Endodermal cell (in vitro differentiated cells): ENCODE data around the gene LCN15. TPM values are rescaled to one million over a fixed set of nuclear protein-coding genes. Genes with fewer than 3 reads are reported as not detected.
A peak's percentile ranks its signal among the peaks of the same experiment; 100 is the strongest.

Source experiments
- DNase-seq: peaks from one replicate; pipeline ENCODE4 v3.0.0-alpha.2; 2017
- H3K27ac ChIP-seq: 2 replicates; pipeline ENCODE4 v1.5.1; 2013; ENCODE audit warnings: mild to moderate bottlenecking, low read depth, low read length, moderate library complexity
- H3K27me3 ChIP-seq: 2 replicates; pipeline ENCODE4 v1.6.1; 2013; ENCODE audit warnings: mild to moderate bottlenecking, low read length, moderate library complexity; ENCODE audit not compliant: insufficient read depth, control insufficient read depth, poor library complexity, severe bottlenecking
- H3K36me3 ChIP-seq: 2 replicates; pipeline ENCODE4 v1.7.0; 2013; ENCODE audit warnings: mild to moderate bottlenecking, low read length, moderate library complexity; ENCODE audit not compliant: control insufficient read depth, insufficient read depth
- H3K4me1 ChIP-seq: one replicate; pipeline ENCODE4 v1.7.0; 2013; ENCODE audit warnings: low read length; ENCODE audit not compliant: control insufficient read depth, insufficient read depth
- H3K4me3 ChIP-seq: 2 replicates; pipeline ENCODE4 v1.5.1; 2013; ENCODE audit warnings: mild to moderate bottlenecking, low read length, moderate library complexity
- H3K9ac ChIP-seq: 2 replicates; pipeline ENCODE4 v1.6.1; 2013; ENCODE audit warnings: mild to moderate bottlenecking, low read length, moderate library complexity; ENCODE audit not compliant: poor library complexity, severe bottlenecking; ENCODE audit errors: extremely low read depth
- H3K9me3 ChIP-seq: 2 replicates; pipeline ENCODE4 v1.6.1; 2013; ENCODE audit warnings: mild to moderate bottlenecking, low read length, moderate library complexity; ENCODE audit not compliant: control insufficient read depth
- H3K27ac Mint-ChIP-seq: 2 replicates; pipeline ENCODE4 v1.8.0; 2020; ENCODE audit warnings: mixed read lengths
- H3K27me3 Mint-ChIP-seq: 2 replicates; pipeline ENCODE4 v1.8.0; 2021; ENCODE audit warnings: mild to moderate bottlenecking, mixed read lengths; ENCODE audit not compliant: insufficient read depth
- H3K36me3 Mint-ChIP-seq: 2 replicates; pipeline ENCODE4 v1.8.0; 2020; ENCODE audit warnings: low read depth, mixed read lengths
- H3K4me1 Mint-ChIP-seq: 2 replicates; pipeline ENCODE4 v1.8.0; 2020; ENCODE audit warnings: mixed read lengths
- H3K4me3 Mint-ChIP-seq: 2 replicates; pipeline ENCODE4 v1.8.0; 2020; ENCODE audit warnings: mild to moderate bottlenecking, moderate library complexity, mixed read lengths
- H3K9me3 Mint-ChIP-seq: 2 replicates; pipeline ENCODE4 v1.8.0; 2020; ENCODE audit warnings: mild to moderate bottlenecking, mixed read lengths
- whole genome bisulfite sequencing, 2 experiments: methylation state at CpG; one replicate each; pipeline versions ENCODE4 v1.1.5 to v1.1.7; 2013; ENCODE audit warnings: missing lambda C conversion rate in 2 of 2, mixed read lengths in 1 of 2; ENCODE audit not compliant: insufficient coverage in 1 of 2, insufficient read length in 1 of 2; 5-methylcytosine and 5-hydroxymethylcytosine counted together
- total RNA-seq, 2 donors: library from RNA; stranded (reverse); fragmentation: NEBNext Ultra II Directional in 1 of 2; extraction: Animal tissue kit (Norgen Biotek cat#: 25700) in 1 of 2; gene quantifications; 2 replicates in 1 of 2; 3 replicates in 1 of 2; pipeline ENCODE4 v1.2.1, GENCODE V29; 2021
- TF ChIP-seq, protein P1 (sequence below): fragments of 200-600 bp; sonication (generic); conservative IDR thresholded peaks from 2 replicates; pipeline ENCODE4 v1.5.0; 2021; ENCODE audit warnings: antibody characterized with exemption, mild to moderate bottlenecking

The LCN15 gene
- total RNA-seq, 2 donors from 2014 or later = 0.51 to 1.2 TPM

GRCh38 chr9:136721339-136722092, 42.8 kb downstream of the LCN15 start:
- H3K4me1 ChIP-seq = peaks cover 6% of the 10 kb centered on the region
- no peak overlapping the region for H3K4me3 Mint-ChIP-seq
- TF ChIP-seq, protein P1, sequence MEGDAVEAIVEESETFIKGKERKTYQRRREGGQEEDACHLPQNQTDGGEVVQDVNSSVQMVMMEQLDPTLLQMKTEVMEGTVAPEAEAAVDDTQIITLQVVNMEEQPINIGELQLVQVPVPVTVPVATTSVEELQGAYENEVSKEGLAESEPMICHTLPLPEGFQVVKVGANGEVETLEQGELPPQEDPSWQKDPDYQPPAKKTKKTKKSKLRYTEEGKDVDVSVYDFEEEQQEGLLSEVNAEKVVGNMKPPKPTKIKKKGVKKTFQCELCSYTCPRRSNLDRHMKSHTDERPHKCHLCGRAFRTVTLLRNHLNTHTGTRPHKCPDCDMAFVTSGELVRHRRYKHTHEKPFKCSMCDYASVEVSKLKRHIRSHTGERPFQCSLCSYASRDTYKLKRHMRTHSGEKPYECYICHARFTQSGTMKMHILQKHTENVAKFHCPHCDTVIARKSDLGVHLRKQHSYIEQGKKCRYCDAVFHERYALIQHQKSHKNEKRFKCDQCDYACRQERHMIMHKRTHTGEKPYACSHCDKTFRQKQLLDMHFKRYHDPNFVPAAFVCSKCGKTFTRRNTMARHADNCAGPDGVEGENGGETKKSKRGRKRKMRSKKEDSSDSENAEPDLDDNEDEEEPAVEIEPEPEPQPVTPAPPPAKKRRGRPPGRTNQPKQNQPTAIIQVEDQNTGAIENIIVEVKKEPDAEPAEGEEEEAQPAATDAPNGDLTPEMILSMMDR = no peak
- H3K9ac ChIP-seq = no peak overlapping the region
- peaks cover 33% of the 10 kb centered on the region for H3K36me3 ChIP-seq
- DNase-seq = peak; percentile 63
- H3K9me3 Mint-ChIP-seq = no peaks in the 10 kb centered on the region
- WGBS, 2 experiments = 93 to 96% methylated on average over 24 to 30 of the region's 30 CpGs
- H3K27me3 Mint-ChIP-seq = no peaks in the 10 kb centered on the region
- H3K27ac ChIP-seq = no peak overlapping the region
- H3K9me3 ChIP-seq = no peaks in the 10 kb centered on the region
- no peak overlapping the region for H3K27ac Mint-ChIP-seq
- no peak overlapping the region for H3K4me3 ChIP-seq
- peaks cover 35% of the 10 kb centered on the region for H3K36me3 Mint-ChIP-seq
- H3K27me3 ChIP-seq = no peaks in the 10 kb centered on the region
- H3K4me1 Mint-ChIP-seq = peaks cover 11% of the 10 kb centered on the region

DNA sequence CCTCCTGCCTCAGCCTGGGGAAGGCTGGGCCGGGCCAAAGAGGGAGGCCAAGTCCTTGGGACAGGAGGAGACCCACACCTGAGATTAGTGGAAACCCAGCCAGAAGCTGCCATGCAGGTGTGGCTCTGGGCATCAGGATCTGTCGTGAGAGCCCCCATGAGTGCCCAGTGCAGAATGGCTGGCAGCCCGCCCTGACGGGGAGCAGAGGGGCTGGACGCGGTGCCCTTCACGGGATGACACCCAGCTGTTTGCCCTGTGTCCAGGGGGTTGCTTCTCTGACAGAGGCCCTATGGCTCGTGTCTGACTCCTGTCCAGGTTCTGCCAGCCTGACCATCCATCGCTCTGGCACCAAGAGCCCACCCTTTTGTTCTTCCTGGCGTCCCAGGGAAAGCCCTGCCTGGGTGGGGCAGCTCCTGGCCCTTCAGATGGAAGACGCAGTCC, 43.4 kb downstream of the LCN15 start:
- peaks cover 5% of the 10 kb centered on the region for H3K4me1 Mint-ChIP-seq
- no peaks in the 10 kb centered on the region for H3K9me3 Mint-ChIP-seq
- H3K27me3 Mint-ChIP-seq = no peaks in the 10 kb centered on the region
- Histone ChIP-seq H3K36me3 (peaks cover 28% of the 10 kb centered on the region), H3K9ac (no peak overlapping the region), H3K27me3 (no peaks in the 10 kb centered on the region), H3K9me3 (no peaks in the 10 kb centered on the region), H3K4me3 (no peak overlapping the region), H3K4me1 (peaks cover 2% of the 10 kb centered on the region), H3K27ac (peak overlapping the region; percentile 73)
- no peak overlapping the region for H3K27ac Mint-ChIP-seq
- 91% methylated on average over 9 to 11 of the region's 11 CpGs for WGBS, 2 experiments
- TF ChIP-seq, protein P1 = no peak
- peak; percentile 53 for DNase-seq
- peaks cover 29% of the 10 kb centered on the region for H3K36me3 Mint-ChIP-seq
- no peak overlapping the region for H3K4me3 Mint-ChIP-seq

DNA sequence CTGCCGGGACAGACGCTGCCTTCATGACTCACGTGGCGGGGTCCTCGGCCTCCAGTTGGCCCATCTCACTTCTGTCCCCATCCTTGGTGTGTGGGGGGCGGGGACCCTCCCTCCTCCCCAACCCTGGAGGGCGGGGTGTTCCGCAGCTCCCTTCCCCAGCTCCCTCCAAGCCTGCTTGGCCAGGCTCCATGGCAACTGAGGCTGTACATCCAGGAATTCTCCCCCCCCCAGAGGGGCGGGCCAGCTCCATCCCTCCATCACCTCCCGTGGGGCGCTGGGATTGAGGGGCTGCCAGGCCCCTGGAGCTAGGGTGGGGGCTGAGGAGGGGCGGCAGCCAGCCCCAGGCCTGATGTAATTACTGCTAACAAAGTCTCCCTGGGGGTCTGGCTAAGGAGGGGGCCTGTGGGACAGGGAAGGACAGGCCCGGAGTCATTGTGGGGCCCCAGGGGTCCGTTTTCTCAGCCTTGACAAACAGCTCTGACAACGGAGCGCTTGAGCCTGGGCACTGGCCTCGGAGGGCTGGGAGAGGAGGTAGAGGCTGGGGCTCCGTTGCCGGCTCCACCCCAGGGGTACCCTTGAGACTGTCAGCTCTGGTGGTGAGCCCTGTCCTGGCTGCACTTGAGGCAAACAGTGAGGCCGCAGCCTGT, 43.9 kb downstream of the LCN15 start:
- H3K4me3 Mint-ChIP-seq = no peak overlapping the region
- H3K4me1 Mint-ChIP-seq = peaks cover 1% of the 10 kb centered on the region
- H3K27me3 Mint-ChIP-seq = no peaks in the 10 kb centered on the region
- H3K27ac Mint-ChIP-seq = no peak overlapping the region
- DNase-seq = peak; percentile 63
- peaks cover 26% of the 10 kb centered on the region for H3K36me3 Mint-ChIP-seq
- WGBS, 2 experiments = 40 to 71% methylated on average over 1 to 20 of the region's 20 CpGs
- H3K27ac ChIP-seq = peak overlapping the region; percentile 73
- no peak overlapping the region for H3K4me3 ChIP-seq
- no peaks in the 10 kb centered on the region for H3K4me1 ChIP-seq
- TF ChIP-seq, protein P1 = no peak
- peaks cover 22% of the 10 kb centered on the region for H3K36me3 ChIP-seq
- H3K9me3 Mint-ChIP-seq = no peaks in the 10 kb centered on the region
- no peaks in the 10 kb centered on the region for H3K9me3 ChIP-seq
- H3K27me3 ChIP-seq = no peaks in the 10 kb centered on the region
- H3K9ac ChIP-seq = no peak overlapping the region
